GM12872 (cell line): ENCODE results near the gene TINCR.
A peak's percentile ranks its signal among the peaks of the same experiment; 100 is the strongest.

Source experiments
- CTCF ChIP-seq: IDR thresholded peaks from 3 replicates; pipeline ENCODE4 v1.5.1; 2011; ENCODE audit warnings: low read depth, mild to moderate bottlenecking, low read length, moderate library complexity; ENCODE audit not compliant: insufficient read depth

Gene TINCR

GRCh38 chr19:5557691-5558090 is 10.1 kb downstream of the TINCR start:
- TF ChIP-seq CTCF, result no peak

GRCh38 chr19:5554828-5555227 is 12.9 kb downstream of the TINCR start:
- no peak for TF ChIP-seq CTCF

GRCh38 chr19:5553892-5554291 is 13.9 kb downstream of the TINCR start:
- no peak for TF ChIP-seq CTCF

- peak; percentile 54 for TF ChIP-seq CTCF
These were observed 19.9 kb downstream of the TINCR start for GRCh38 chr19:5547881-5548280.

GRCh38 chr19:5545984-5546383 is 21.8 kb downstream of the TINCR start:
- no peak for TF ChIP-seq CTCF

GRCh38 chr19:5545051-5545450 is 22.7 kb downstream of the TINCR start:
- TF ChIP-seq CTCF, result no peak

GRCh38 chr19:5542665-5543064 is 25.1 kb downstream of the TINCR start:
- no peak for TF ChIP-seq CTCF

GRCh38 chr19:5541456-5541855 is 26.3 kb downstream of the TINCR start:
- no peak for TF ChIP-seq CTCF
